Nephron (organoid): ENCODE measurements around the gene CYSLTR2.

Source experiments
- H3K27ac Mint-ChIP-seq, 3 experiments: 2 replicates each; pipeline ENCODE4 v1.8.0; 2020; ENCODE audit warnings: mixed read lengths in 3 of 3, mild to moderate bottlenecking in 2 of 3, moderate library complexity in 1 of 3
- H3K27me3 Mint-ChIP-seq: 2 replicates; pipeline ENCODE4 v1.8.0; 2021; ENCODE audit warnings: low read depth, mild to moderate bottlenecking, moderate library complexity, mixed read lengths
- H3K36me3 Mint-ChIP-seq: 2 replicates; pipeline ENCODE4 v1.8.0; 2020; ENCODE audit warnings: low read depth, mixed read lengths
- H3K4me1 Mint-ChIP-seq: 2 replicates; pipeline ENCODE4 v1.8.0; 2020; ENCODE audit warnings: mixed read lengths
- H3K4me3 Mint-ChIP-seq, 3 experiments: 2 replicates each; pipeline ENCODE4 v1.8.0; 2020; ENCODE audit warnings: mild to moderate bottlenecking in 3 of 3, mixed read lengths in 3 of 3, moderate library complexity in 2 of 3
- H3K9me3 Mint-ChIP-seq: 2 replicates; pipeline ENCODE4 v1.8.0; 2020; ENCODE audit warnings: mixed read lengths
- TF ChIP-seq, protein P1 (sequence below), 3 experiments: fragments of 200-600 bp; sonication (generic); IDR thresholded peaks; one replicate each; pipeline ENCODE4 v1.5.0; 2021; ENCODE audit warnings: antibody characterized with exemption in 3 of 3; ENCODE audit not compliant: unreplicated experiment in 3 of 3

CYSLTR2 gene

DNA sequence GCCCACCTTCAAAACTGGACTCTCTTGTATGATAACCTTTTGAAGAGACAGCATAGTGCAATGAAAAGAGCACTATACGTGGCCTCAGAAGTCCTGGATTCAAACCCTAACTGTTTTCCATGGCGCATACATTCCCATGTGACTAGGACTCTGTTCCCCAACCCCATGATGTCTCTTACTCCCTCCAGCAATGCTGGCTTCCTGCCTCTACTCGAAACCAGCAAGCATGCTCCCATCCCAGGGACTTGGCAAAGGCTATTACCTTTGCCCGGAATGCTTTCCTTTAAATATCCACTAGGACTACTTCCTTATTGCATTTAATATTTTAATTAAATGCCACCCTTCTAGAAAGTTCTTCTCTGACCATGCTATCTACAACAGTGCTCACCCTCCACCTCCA, 75.1 kb downstream of the CYSLTR2 start:
- H3K27me3 Mint-ChIP-seq, result no peaks in the 10 kb centered on the region
- TF ChIP-seq, protein P1, sequence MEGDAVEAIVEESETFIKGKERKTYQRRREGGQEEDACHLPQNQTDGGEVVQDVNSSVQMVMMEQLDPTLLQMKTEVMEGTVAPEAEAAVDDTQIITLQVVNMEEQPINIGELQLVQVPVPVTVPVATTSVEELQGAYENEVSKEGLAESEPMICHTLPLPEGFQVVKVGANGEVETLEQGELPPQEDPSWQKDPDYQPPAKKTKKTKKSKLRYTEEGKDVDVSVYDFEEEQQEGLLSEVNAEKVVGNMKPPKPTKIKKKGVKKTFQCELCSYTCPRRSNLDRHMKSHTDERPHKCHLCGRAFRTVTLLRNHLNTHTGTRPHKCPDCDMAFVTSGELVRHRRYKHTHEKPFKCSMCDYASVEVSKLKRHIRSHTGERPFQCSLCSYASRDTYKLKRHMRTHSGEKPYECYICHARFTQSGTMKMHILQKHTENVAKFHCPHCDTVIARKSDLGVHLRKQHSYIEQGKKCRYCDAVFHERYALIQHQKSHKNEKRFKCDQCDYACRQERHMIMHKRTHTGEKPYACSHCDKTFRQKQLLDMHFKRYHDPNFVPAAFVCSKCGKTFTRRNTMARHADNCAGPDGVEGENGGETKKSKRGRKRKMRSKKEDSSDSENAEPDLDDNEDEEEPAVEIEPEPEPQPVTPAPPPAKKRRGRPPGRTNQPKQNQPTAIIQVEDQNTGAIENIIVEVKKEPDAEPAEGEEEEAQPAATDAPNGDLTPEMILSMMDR (IDR thresholded peaks at IDR 0.05; ENCODE audit: unreplicated experiment in 3 of 3), result no peak
- H3K9me3 Mint-ChIP-seq, result peaks cover 5% of the 10 kb centered on the region
- no peak overlapping the region for H3K4me3 Mint-ChIP-seq
- no peaks in the 10 kb centered on the region for H3K36me3 Mint-ChIP-seq
- H3K4me1 Mint-ChIP-seq, result peaks cover 18% of the 10 kb centered on the region
- peak overlapping the region in 1 of 3 experiments; percentile 42 for H3K27ac Mint-ChIP-seq

DNA sequence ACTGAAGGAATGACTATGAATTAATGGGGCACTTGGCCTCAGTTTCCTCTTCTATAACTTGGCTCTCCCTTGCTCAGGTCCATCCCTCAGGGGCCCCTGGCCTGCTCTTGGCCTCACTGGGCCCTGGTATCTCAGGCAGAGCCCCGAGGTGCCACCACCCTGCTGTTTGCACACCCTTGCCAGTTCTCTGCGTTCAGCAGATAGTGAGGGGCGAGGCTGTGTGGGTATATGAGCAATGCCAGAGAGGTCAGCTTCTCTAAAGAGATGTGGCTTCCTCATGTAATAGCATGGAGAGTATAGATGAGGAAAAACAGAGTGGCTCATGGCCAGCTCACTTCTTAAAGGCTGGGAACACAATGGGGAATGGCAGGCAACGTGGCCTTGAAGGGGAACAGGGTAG, 76.1 kb downstream of the CYSLTR2 start:
- H3K9me3 Mint-ChIP-seq, result peaks cover 3% of the 10 kb centered on the region
- TF ChIP-seq, protein P1 (IDR thresholded peaks at IDR 0.05; ENCODE audit: unreplicated experiment in 3 of 3), result no peak
- no peaks in the 10 kb centered on the region for H3K36me3 Mint-ChIP-seq

DNA sequence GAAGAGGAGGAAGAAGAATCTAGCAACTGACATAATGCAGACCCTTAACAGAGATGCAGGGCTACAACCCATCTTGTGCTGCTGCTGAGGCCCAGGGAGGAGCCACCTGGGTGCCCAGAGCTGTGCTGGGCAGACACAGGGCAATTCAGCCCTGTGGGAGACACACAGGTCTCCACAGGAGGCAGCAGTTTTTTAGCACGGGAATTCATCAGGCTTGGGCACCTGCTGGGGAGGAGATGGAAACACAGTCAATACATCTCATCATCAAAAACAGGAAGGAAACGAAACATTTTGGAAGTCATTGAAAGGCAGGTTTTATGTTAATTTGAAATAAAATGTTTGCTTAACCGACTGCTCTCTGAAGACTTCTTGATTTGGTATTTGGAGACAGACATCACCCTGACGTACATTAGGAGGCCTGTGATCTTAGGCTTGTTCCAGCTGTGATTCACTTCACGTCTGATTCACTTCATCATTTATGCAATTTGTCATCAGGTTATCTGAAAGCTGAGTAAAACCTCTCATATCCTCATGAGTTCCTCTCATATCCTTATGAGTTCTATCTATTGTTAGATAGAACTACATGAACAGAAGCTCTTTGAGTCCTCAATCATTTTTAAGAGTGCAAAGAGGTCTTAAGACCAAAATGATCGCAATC, 77.4 kb downstream of the CYSLTR2 start:
- H3K27ac Mint-ChIP-seq, result no peak overlapping the region
- no peaks in the 10 kb centered on the region for H3K9me3 Mint-ChIP-seq
- TF ChIP-seq, protein P1 (IDR thresholded peaks at IDR 0.05; ENCODE audit: unreplicated experiment in 3 of 3), result no peak
- H3K4me1 Mint-ChIP-seq, result peaks cover 13% of the 10 kb centered on the region
- H3K4me3 Mint-ChIP-seq, result no peak overlapping the region
- no peaks in the 10 kb centered on the region for H3K36me3 Mint-ChIP-seq
- H3K27me3 Mint-ChIP-seq, result no peaks in the 10 kb centered on the region

More for the DNA sequence above, 76.1 kb downstream of the CYSLTR2 start:
- H3K4me1 Mint-ChIP-seq, result peaks cover 18% of the 10 kb centered on the region
- H3K27ac Mint-ChIP-seq, result no peak overlapping the region
- no peak overlapping the region for H3K4me3 Mint-ChIP-seq
- H3K27me3 Mint-ChIP-seq, result no peaks in the 10 kb centered on the region

DNA sequence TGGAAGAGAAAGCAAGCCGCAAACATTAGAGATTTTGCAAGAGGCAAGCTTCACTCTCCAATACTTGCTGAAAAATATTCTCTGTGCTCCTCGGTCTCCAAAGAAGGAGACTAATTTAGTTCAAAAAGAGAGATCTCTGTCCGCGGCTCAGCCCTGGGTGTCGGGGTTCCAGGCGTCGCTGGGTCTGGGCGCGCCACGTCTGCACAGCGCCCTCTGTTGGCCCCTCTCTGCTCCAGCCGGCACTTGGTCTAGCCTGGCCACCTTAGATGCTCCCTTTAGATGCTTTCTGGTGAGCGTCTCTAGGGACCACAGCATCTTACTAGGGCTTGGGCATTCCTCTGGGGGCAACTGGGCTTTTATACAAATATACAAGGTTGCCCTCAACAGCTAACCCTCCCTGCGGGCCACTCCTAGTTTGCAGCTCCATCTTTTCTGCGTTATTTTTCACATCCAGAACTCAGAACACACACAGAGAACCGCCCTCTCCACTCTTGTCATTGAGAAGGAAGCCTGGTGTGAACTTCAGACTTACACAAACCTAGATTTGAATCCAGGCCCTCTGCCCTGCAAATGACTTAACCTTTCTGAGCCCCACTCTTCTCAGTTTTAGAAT, 78.3 kb downstream of the CYSLTR2 start:
- TF ChIP-seq, protein P1 (IDR thresholded peaks at IDR 0.05; ENCODE audit: unreplicated experiment in 3 of 3), result peak; percentile 38 to 61 (median 43)
- Mint-ChIP-seq H3K27me3 (no peaks in the 10 kb centered on the region), H3K4me3 (no peak overlapping the region), H3K36me3 (no peaks in the 10 kb centered on the region), H3K9me3 (no peaks in the 10 kb centered on the region), H3K27ac (no peak overlapping the region), H3K4me1 (peaks cover 7% of the 10 kb centered on the region)

DNA sequence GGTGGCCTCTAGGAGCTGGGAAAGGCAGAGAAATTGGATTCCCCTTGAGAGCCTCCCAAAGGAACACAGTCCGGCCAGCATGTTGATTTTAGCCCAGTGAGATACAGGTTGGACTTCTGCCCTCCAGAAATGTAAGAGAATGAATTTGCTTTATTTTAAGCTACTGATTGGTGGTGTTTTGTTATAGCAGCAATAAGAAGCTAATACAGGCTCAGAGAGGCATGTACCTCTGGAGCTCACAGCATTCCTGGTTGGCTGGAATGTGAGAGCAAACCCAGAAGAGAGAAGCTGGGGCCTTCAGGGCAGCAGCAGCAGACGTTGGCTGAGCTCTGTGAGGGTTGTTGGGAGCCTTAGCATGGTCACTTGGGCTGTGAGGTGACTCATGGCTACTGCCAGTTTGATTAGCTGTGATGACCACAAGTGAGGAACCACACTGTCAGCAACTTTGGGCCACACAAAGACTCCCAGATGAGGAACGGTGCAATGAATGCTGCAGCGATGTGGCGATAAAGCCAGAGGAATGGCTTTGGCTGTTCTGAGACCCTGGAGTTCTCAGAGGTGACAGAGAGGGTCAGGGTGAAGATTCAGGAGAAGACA, 80.1 kb downstream of the CYSLTR2 start:
- no peak overlapping the region for H3K27ac Mint-ChIP-seq
- H3K36me3 Mint-ChIP-seq, result no peaks in the 10 kb centered on the region
- no peak overlapping the region for H3K4me3 Mint-ChIP-seq
- TF ChIP-seq, protein P1 (IDR thresholded peaks at IDR 0.05; ENCODE audit: unreplicated experiment in 3 of 3), result no peak
- no peaks in the 10 kb centered on the region for H3K4me1 Mint-ChIP-seq
- H3K9me3 Mint-ChIP-seq, result no peaks in the 10 kb centered on the region
- H3K27me3 Mint-ChIP-seq, result no peaks in the 10 kb centered on the region
